Activated T-cell treated with anti-CD3 and anti-CD28 coated beads, Interleukin-2, amount 50 U/mL, for 24 hours (primary cell): ENCODE results near the gene RABAC1.
A peak's percentile ranks its signal among the peaks of the same experiment; 100 is the strongest.
"Not testable (repeated sequence)": the region's sequence is repeated elsewhere in the genome, so short reads cannot be mapped to it uniquely, and the experiment has no call there.

Experiments
- DNase-seq: peaks from one replicate; pipeline ENCODE4 v3.0.0-alpha.2; 2020
- H3K27ac Mint-ChIP-seq: 2 replicates; pipeline ENCODE4 v1.8.0; 2020; ENCODE audit warnings: mild to moderate bottlenecking, mixed read lengths
- H3K27me3 Mint-ChIP-seq: 2 replicates; pipeline ENCODE4 v1.8.0; 2020; ENCODE audit warnings: mixed read lengths
- H3K36me3 Mint-ChIP-seq: 2 replicates; pipeline ENCODE4 v1.8.0; 2020; ENCODE audit warnings: low read depth, mixed read lengths
- H3K4me1 Mint-ChIP-seq: 2 replicates; pipeline ENCODE4 v1.8.0; 2020; ENCODE audit warnings: low read depth, mixed read lengths
- H3K4me3 Mint-ChIP-seq: 2 replicates; pipeline ENCODE4 v1.8.0; 2020; ENCODE audit warnings: mild to moderate bottlenecking, moderate library complexity, mixed read lengths
- H3K9me3 Mint-ChIP-seq: 2 replicates; pipeline ENCODE4 v1.8.0; 2020; ENCODE audit warnings: mixed read lengths

The RABAC1 gene

GRCh38 chr19:41944336-41944735 is 14.8 kb downstream of the RABAC1 start:
- Mint-ChIP-seq H3K4me1 (peaks cover 63% of the 10 kb centered on the region), H3K36me3 (no peaks in the 10 kb centered on the region), H3K27me3 (no peaks in the 10 kb centered on the region), H3K4me3 (peak overlapping the region; percentile 61), H3K9me3 (no peaks in the 10 kb centered on the region), H3K27ac (peak overlapping the region; percentile 98)
- no peak for DNase-seq

- H3K9me3 Mint-ChIP-seq, result no peaks in the 10 kb centered on the region
- H3K4me3 Mint-ChIP-seq, result peak overlapping the region; percentile 37
- no peaks in the 10 kb centered on the region for H3K36me3 Mint-ChIP-seq
- no peaks in the 10 kb centered on the region for H3K27me3 Mint-ChIP-seq
- no peak for DNase-seq
- H3K27ac Mint-ChIP-seq, result peak overlapping the region; percentile 82
- H3K4me1 Mint-ChIP-seq, result peaks cover 51% of the 10 kb centered on the region
Observed at GRCh38 chr19:41941410-41942202, 17.5 kb downstream of the RABAC1 start.

- Mint-ChIP-seq H3K36me3 (no peaks in the 10 kb centered on the region), H3K27ac (peak overlapping the region; percentile 90), H3K4me3 (peak overlapping the region; percentile 75), H3K27me3 (no peaks in the 10 kb centered on the region), H3K4me1 (peaks cover 52% of the 10 kb centered on the region), H3K9me3 (no peaks in the 10 kb centered on the region)
- DNase-seq, result no peak
Observed at GRCh38 chr19:41940731-41941409, 18.3 kb downstream of the RABAC1 start.

- H3K9me3 Mint-ChIP-seq, result no peaks in the 10 kb centered on the region
- H3K4me1 Mint-ChIP-seq, result peaks cover 49% of the 10 kb centered on the region
- no peaks in the 10 kb centered on the region for H3K27me3 Mint-ChIP-seq
- H3K36me3 Mint-ChIP-seq, result no peaks in the 10 kb centered on the region
- peak overlapping the region; percentile 75 for H3K4me3 Mint-ChIP-seq
- H3K27ac Mint-ChIP-seq, result peak overlapping the region; percentile 90
- DNase-seq, result peak; percentile 72
Observed at GRCh38 chr19:41939861-41940730, 19.0 kb downstream of the RABAC1 start.

- not testable (repeated sequence) for H3K9me3 Mint-ChIP-seq, H3K27me3 Mint-ChIP-seq, DNase-seq, H3K4me3 Mint-ChIP-seq, H3K36me3 Mint-ChIP-seq, H3K27ac Mint-ChIP-seq
- H3K4me1 Mint-ChIP-seq, result peaks cover 49% of the 10 kb centered on the region
Observed at GRCh38 chr19:41939209-41939608, 19.9 kb downstream of the RABAC1 start.

- Mint-ChIP-seq H3K27ac (no peak overlapping the region), H3K27me3 (no peaks in the 10 kb centered on the region), H3K4me3 (no peak overlapping the region), H3K9me3 (no peaks in the 10 kb centered on the region), H3K36me3 (no peaks in the 10 kb centered on the region), H3K4me1 (peaks cover 50% of the 10 kb centered on the region)
- DNase-seq, result no peak
Observed at GRCh38 chr19:41937525-41938468, 21.3 kb downstream of the RABAC1 start.

GRCh38 chr19:41936961-41937360 is 22.2 kb downstream of the RABAC1 start:
- no peak overlapping the region for H3K4me3 Mint-ChIP-seq
- H3K4me1 Mint-ChIP-seq, result peaks cover 48% of the 10 kb centered on the region
- H3K27me3 Mint-ChIP-seq, result no peaks in the 10 kb centered on the region
- peak overlapping the region; percentile 10 for H3K27ac Mint-ChIP-seq
- no peaks in the 10 kb centered on the region for H3K9me3 Mint-ChIP-seq
- H3K36me3 Mint-ChIP-seq, result no peaks in the 10 kb centered on the region
- no peak for DNase-seq

- Mint-ChIP-seq H3K4me3 (no peak overlapping the region), H3K4me1 (peaks cover 44% of the 10 kb centered on the region), H3K36me3 (no peaks in the 10 kb centered on the region), H3K27me3 (no peaks in the 10 kb centered on the region), H3K27ac (peak overlapping the region; percentile 10), H3K9me3 (no peaks in the 10 kb centered on the region)
- no peak for DNase-seq
Observed at GRCh38 chr19:41936416-41936850, 22.7 kb downstream of the RABAC1 start.

- no peaks in the 10 kb centered on the region for H3K36me3 Mint-ChIP-seq
- no peaks in the 10 kb centered on the region for H3K27me3 Mint-ChIP-seq
- no peak overlapping the region for H3K4me3 Mint-ChIP-seq
- no peak overlapping the region for H3K27ac Mint-ChIP-seq
- H3K9me3 Mint-ChIP-seq, result no peaks in the 10 kb centered on the region
- no peak for DNase-seq
- H3K4me1 Mint-ChIP-seq, result peaks cover 41% of the 10 kb centered on the region
Observed at GRCh38 chr19:41935760-41936415, 23.2 kb downstream of the RABAC1 start.

GRCh38 chr19:41934849-41935374 is 24.2 kb downstream of the RABAC1 start:
- Mint-ChIP-seq H3K36me3 (no peaks in the 10 kb centered on the region), H3K4me3 (peak overlapping the region; percentile 17), H3K4me1 (peaks cover 47% of the 10 kb centered on the region), H3K27me3 (peaks cover 3% of the 10 kb centered on the region), H3K27ac (peak overlapping the region; percentile 60), H3K9me3 (no peaks in the 10 kb centered on the region)
- peak; percentile 84 for DNase-seq

GRCh38 chr19:41933693-41934426 is 25.3 kb downstream of the RABAC1 start:
- DNase-seq, result no peak
- Mint-ChIP-seq H3K9me3 (no peaks in the 10 kb centered on the region), H3K4me1 (peaks cover 55% of the 10 kb centered on the region), H3K27me3 (peaks cover 3% of the 10 kb centered on the region), H3K27ac (no peak overlapping the region), H3K4me3 (no peak overlapping the region), H3K36me3 (no peaks in the 10 kb centered on the region)

- peaks cover 3% of the 10 kb centered on the region for H3K27me3 Mint-ChIP-seq
- no peak overlapping the region for H3K4me3 Mint-ChIP-seq
- no peaks in the 10 kb centered on the region for H3K9me3 Mint-ChIP-seq
- H3K4me1 Mint-ChIP-seq, result peaks cover 59% of the 10 kb centered on the region
- no peaks in the 10 kb centered on the region for H3K36me3 Mint-ChIP-seq
- no peak overlapping the region for H3K27ac Mint-ChIP-seq
- DNase-seq, result no peak
Observed at GRCh38 chr19:41932720-41933332, 26.3 kb downstream of the RABAC1 start.
